ENCODE measurements around the gene ZNF23.

The ZNF23 gene

DNA sequence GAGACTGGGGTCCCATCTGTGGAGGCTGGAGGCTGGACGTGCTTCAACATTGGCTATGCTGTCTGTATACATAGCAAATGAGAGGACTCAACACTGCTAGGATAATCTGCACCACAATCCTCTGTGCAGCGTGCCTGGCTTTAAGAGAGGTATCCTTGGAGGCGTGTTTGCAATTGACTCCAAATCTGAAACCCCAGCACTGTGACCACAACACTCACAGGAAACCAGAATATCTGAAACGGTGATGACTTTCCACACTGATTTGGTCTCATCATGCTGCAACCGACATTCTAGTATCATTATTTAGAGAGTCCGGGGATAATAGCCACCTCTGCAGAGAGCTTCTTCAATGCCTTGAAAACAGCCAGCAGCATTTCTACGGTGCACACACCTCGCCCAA lies 55.3 kb downstream of the ZNF23 start:
- TF ChIP-seq, protein P1, sequence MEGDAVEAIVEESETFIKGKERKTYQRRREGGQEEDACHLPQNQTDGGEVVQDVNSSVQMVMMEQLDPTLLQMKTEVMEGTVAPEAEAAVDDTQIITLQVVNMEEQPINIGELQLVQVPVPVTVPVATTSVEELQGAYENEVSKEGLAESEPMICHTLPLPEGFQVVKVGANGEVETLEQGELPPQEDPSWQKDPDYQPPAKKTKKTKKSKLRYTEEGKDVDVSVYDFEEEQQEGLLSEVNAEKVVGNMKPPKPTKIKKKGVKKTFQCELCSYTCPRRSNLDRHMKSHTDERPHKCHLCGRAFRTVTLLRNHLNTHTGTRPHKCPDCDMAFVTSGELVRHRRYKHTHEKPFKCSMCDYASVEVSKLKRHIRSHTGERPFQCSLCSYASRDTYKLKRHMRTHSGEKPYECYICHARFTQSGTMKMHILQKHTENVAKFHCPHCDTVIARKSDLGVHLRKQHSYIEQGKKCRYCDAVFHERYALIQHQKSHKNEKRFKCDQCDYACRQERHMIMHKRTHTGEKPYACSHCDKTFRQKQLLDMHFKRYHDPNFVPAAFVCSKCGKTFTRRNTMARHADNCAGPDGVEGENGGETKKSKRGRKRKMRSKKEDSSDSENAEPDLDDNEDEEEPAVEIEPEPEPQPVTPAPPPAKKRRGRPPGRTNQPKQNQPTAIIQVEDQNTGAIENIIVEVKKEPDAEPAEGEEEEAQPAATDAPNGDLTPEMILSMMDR (IDR thresholded peaks at IDR 0.05; ENCODE audit: low read depth, low read length, missing control alignments) = no peak
- H3K4me3 ChIP-seq (replicated peaks; ENCODE audit: low read depth, low read length) = no peak overlapping the region
- DNase-seq (ENCODE audit: extremely low read depth, low read depth) = no peak

DNA sequence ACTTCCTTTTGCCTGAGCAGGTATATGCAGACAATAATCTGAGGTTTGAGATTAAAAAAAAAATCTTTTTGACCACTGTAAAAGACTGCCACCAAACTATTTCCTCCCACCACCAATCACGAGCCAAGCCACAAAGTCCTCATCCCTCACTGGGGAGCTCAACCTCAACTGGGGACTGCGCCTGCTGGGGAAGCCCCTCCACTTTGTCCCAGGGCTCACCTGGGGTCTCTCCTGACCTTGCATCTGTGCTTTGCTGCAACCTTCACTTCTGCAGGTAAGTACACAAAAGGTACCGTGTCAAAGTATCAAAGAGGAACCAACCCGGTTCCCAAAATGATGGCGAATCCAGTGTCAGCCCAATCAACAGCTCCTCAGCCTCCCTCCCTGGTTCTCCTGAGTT lies 55.7 kb downstream of the ZNF23 start:
- no peak for DNase-seq (ENCODE audit: extremely low read depth, low read depth)
- TF ChIP-seq, protein P1 (IDR thresholded peaks at IDR 0.05; ENCODE audit: low read depth, low read length, missing control alignments) = no peak
- no peak overlapping the region for H3K4me3 ChIP-seq (replicated peaks; ENCODE audit: low read depth, low read length)

DNA sequence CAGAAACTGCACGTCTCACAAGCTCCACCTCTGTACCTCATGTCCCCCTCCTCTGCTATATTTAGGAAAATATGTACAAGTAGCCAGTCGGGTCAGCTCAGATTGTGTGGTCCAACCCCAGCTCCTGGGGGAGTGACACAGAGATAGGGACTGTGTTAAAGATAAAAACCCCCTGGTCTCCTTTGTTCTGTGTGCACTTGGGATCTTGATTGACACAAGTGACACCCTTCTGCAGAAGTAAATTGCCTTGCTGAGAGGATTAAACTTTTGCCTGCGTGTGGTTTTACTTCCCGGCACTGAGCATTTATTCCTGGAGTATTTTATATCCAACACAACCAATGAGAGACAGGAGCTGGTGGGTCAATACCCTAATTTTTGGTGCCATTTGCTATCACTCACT lies 57.7 kb downstream of the ZNF23 start:
- no peak overlapping the region for H3K4me3 ChIP-seq (replicated peaks; ENCODE audit: low read depth, low read length)
- no peak for DNase-seq (ENCODE audit: extremely low read depth, low read depth)
- TF ChIP-seq, protein P1 (IDR thresholded peaks at IDR 0.05; ENCODE audit: low read depth, low read length, missing control alignments) = no peak

DNA sequence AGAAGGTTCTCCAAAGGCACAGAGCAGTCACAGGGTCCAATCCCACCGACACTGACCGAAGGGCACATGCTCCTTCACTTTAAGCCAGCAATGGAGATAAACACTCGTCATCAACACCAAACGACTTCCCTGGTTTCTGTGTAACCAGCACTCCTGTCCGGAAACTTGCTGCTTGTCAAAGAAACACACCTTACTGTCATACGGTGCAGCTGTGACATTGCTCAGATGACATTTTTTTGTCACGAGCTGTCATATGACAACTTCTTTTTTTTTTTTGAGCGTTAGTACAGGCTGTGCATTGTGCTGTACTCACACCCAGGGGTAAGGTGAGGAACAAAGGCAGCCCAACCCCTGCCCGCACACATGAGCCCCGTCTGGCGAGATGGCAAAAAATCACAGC lies 59.4 kb downstream of the ZNF23 start:
- no peak for DNase-seq (ENCODE audit: extremely low read depth, low read depth)
- TF ChIP-seq, protein P1 (IDR thresholded peaks at IDR 0.05; ENCODE audit: low read depth, low read length, missing control alignments) = no peak
- no peak overlapping the region for H3K4me3 ChIP-seq (replicated peaks; ENCODE audit: low read depth, low read length)

- TF ChIP-seq, protein P1 (IDR thresholded peaks at IDR 0.05; ENCODE audit: low read depth, low read length, missing control alignments) = no peak
- DNase-seq (ENCODE audit: extremely low read depth, low read depth) = no peak
- H3K4me3 ChIP-seq (replicated peaks; ENCODE audit: low read depth, low read length) = no peak overlapping the region
Measured at GRCh38 chr16:71402007-71402406, 60.0 kb downstream of the ZNF23 start.

- no peak for DNase-seq (ENCODE audit: extremely low read depth, low read depth)
- TF ChIP-seq, protein P1 (IDR thresholded peaks at IDR 0.05; ENCODE audit: low read depth, low read length, missing control alignments) = no peak
- no peak overlapping the region for H3K4me3 ChIP-seq (replicated peaks; ENCODE audit: low read depth, low read length)
Measured at GRCh38 chr16:71399801-71400563, 62.1 kb downstream of the ZNF23 start.

Measured in HFF-Myc (cell line).